GM21717 (cell line): Measurements from ENCODE around the gene SLK.

Source experiments
- ATAC-seq: cut with Tn5 transposase; IDR thresholded peaks from one replicate; pipeline ENCODE4 v1.9.1; 2021; ENCODE audit warnings: mild to moderate bottlenecking, moderate library complexity; ENCODE audit not compliant: unreplicated experiment

Gene SLK

DNA sequence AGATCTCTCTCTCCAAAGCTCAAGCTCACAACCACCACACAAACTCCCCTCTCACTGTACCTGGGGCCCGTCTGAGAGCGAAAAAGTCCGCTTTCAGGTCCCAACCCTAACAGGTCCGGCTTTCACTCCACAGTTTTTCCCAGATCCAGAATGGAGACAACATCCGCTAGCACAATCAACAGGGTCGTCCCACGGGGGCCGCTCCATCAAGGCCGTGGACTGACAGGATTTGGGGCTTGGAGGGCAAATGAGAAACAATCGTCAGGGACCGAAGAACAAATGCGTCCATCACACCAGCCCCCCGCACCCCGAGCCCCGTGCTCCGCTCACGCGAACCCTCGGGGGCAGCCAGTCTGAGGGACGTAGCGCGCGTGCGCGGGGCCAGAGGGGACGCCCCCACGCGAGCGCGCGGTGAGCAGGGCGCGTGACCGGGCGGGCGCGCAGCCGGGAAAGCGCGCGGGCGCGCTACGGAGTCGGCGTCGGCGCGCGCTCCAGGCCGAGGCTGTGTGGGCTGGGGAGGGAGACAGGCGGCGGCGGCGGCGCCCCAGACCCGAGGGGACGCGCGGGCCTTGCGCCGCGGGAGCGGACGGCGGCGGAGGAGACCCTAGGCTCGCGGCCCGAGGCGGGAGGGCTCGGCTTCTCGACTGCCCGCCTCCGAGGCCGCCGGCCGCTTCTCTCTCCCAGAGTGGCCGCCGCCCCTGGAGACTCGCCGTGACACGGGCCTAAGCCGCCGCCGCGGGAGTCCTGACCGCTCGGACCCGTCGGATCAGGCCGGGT, at the start of gene SLK:
SLK (plus strand) TSS at position 470 of the 777 bp plus-strand sequence. CDS start 606 bp downstream, outside the sequence.
- ATAC-seq, result peak; percentile 77

- peak; percentile 12 for ATAC-seq
These were observed 49.5 kb upstream of the SLK start for GRCh38 chr10:103917302-103918052.

DNA sequence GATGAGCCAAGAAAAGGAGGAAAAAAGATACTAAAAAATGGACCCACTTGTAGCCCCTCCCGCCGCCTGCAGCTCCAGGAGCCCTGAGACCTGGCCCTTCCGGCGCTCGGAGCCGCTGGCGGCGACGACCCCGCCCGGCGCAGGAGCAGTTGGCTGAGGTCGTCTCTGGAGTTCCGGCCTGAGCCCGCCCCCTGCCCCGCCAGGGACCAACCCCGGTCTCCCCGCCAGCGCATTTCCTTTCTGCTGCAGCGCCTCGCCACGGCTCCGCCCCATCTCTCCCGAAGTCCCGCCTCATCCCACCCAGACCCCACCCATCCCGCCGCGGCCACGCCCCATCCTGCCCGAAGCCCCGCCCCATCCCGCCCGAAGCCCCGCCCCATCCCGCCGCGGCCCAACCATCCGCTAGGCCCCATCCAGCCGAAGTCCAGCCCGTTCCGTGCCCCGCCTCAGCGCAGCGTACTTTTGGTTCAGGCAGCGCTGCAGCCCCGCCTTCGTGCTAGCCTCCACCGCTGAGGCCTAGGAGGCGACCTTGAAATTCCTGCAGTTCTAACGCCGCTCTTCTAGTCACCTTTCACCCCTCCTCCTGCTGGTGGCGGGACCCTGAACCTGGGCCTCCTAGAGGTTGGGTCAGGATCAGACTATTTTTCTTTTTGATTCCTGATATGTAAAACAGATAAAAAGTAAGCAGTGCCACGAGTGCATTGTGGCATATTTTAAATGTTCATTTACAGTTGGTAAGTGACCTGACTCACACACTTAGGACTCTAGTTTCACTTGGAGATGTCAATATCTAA, 48.7 kb upstream of the SLK start, which contains the start of gene STN1:
STN1 (minus strand) TSS at position 132 of the 794 bp plus-strand sequence. CDS start 590 bp downstream, outside the sequence.
- peak; percentile 94 for ATAC-seq

- no peak for ATAC-seq
These were observed 47.3 kb upstream of the SLK start for GRCh38 chr10:103919648-103920025.

DNA sequence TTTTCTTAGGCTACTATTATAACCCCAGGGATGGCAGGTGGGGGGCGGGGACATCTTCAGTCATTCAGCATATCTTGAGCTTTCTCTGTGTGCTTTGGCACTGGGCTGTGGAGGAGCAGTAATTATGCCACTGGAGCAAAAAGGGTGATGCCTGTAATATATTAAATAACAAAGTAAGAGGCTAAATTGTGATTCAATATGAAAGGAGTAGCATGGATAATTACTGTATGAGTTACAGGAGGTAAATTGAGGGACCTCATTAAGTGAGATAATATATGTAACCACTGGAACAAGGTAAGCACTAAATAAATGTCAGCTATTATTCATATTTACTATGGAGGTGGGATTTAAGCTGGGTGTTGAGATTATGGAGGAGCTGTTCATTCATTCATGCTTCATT, 45.7 kb upstream of the SLK start:
- ATAC-seq, result no peak

DNA sequence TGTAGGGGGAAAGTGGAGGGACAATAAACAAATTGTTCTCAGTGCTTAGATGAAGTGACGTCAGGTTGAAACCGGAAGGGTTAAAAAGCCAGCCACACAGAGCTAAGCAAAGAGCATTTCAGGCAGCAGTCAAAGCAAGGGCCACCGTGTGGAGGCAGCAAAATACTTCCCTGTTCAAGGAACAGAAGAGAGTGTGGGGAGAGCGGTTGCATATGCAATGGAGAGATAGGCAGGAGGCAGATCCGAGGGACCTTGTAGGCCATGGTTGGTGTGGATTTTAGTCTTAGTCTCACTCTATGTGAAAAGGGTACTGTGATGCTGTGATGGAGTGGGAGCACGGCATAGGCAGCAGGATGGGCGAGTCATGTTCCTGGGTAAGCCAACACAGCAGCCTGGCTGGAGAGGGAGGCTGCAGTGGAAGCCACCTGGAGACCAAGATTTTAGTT, 45.2 kb upstream of the SLK start:
- no peak for ATAC-seq

DNA sequence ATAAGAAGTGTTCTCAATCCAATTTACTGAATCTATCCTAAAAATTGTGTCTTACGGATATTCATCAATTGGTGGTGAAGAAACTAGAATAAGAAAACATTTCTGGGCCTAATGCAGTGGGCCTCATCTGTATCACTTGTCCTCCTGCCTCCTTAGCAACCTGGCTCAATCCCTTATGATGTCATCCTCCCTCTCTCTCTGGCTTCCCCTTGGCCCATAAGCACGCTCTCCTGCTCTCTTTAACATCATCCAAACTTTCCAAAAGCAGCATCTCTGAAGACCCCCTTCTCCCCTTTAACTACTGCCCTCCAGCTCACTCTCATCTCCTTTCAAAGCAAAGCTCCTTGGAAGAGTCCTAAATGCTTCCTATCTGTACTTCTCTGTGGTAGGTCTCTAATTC, 44.3 kb upstream of the SLK start:
- ATAC-seq, result no peak

DNA sequence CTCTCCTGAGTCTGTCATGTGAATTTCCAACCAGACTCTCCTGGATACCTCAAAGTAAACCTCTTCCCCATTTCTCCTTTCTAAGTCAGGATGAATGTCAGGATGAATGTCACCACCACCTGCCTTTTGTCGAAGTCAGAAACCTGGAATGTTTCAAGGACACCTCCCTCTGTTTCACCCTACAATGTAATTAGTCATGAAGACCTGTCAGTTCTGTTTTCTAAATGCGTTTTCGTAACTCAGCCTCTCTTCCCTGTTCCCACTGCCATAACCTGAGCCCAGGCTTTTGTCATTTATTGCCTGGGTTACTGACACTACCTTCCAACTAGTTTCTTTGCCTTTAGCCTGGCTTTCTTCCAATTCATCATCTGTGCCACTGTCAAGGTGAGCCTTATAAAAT, 43.4 kb upstream of the SLK start:
- no peak for ATAC-seq

GRCh38 chr10:103925591-103925990, 41.3 kb upstream of the SLK start:
- ATAC-seq, result no peak

DNA sequence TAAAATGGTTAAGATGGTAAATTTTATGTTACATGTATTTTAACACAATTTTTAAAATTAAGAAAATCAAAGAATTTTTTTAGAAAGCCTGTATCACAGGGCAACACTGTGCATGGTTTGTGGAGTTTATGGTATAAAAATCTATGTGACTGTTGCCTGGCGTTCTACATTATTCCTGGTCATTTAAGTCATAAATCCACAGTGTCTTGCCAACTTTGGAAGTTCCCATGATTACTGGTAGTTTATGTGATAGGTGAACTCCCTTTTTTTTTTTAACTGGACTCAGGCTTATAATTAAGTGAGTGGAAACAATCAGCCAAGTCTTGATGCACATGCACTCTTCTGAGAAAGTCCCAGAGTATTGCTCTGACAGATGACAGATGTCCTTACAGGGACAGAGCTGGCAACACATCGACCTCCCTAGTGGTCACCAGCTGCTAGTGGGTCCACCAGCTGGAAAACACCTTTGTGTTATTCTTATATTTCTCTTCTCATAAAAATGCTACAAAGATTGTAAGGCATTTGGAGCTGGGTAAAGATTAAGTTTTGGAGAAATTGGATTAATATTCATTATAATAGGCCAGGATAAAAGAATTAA, 40.1 kb upstream of the SLK start:
- ATAC-seq, result no peak

GRCh38 chr10:103928784-103929183, 38.2 kb upstream of the SLK start:
- ATAC-seq, result no peak

GRCh38 chr10:103929381-103929921, 37.5 kb upstream of the SLK start:
- no peak for ATAC-seq

DNA sequence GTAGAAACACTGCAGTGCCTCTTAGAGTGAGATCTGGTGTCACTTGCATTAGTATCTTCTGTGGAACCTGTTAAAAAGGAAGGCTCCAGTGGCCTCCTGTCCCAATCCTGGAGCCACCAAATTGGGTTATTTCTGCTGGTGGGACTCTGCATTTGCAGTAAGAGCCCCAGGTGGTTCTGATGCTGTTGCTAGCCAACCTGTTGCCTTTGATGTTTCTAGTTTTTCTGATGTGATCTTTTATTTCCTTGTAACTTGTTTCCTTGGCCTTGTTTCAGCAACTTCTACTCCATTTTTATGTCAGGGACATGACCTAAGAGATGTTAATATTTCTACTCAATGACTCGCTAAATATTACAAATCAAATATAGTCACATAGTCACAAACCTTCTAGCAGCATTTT, 36.5 kb upstream of the SLK start:
- ATAC-seq, result no peak

DNA sequence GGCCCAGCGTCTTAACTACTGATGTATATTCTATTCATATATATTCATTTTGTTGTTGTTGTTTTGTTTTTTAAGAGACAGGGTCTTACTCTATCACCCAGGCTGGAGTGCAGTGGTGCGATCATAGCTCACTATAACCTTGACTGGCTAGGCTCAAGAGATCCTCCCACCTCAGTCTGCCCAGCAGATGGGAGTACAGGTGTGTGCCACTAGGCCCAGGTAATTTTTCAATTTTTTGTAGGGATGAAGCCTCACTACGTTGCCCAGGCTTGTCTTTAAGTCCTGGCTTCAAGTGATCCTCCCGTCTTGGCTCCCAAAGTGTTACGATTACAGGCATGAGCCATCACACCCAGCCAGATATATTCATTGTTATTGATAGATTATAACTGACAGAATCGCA, 36.1 kb upstream of the SLK start:
- ATAC-seq, result no peak

GRCh38 chr10:103931603-103932002, 35.3 kb upstream of the SLK start:
- no peak for ATAC-seq

GRCh38 chr10:103932271-103932670, 34.7 kb upstream of the SLK start:
- no peak for ATAC-seq

DNA sequence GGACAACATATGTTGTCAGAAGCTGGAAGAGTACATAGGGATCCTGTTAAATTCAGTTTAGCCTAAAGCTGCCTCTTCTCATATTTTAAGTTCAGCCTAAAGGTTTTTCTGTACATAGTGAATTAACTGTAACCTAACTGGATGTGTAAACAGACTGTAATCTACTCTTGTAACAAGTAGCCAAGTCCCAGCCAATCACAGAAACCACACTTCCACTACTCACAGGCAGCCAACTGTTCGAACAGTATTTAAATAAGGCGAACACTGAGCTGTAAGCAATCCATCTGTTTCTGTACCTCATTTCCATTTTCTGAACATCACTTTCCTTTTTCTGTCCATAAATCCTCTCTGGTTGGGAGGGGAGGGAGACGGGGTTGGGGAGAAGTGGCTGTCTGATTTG, 34.0 kb upstream of the SLK start:
- ATAC-seq, result no peak

DNA sequence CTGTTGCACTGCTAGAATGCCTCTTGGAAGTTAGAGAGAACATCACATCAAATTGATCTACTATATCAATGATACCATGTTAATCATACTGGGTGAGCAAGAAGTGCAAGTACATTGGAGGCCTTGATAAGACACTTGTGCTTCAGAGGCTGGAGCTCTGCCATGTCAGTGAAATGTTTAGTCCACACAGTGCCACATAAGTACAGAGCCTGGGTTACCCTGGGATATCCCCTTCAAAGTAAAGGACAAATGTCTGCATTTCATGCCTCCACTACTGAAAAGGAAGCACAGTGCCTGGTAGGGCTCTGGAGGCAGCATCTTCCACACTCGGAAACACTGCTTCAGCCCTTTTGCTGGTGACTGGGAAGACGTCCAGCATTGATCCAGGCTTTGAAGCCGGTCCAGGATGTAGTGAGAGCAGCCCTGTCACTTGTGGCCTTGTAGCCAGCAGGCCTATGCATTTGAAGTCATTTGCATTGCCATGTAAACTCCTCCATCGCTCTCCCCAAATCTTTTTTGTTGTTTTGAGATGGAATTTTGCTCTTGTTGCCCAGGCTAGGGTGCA, 33.3 kb upstream of the SLK start:
- ATAC-seq, result no peak

- ATAC-seq, result no peak
These were observed 32.6 kb upstream of the SLK start for GRCh38 chr10:103934308-103934707.

DNA sequence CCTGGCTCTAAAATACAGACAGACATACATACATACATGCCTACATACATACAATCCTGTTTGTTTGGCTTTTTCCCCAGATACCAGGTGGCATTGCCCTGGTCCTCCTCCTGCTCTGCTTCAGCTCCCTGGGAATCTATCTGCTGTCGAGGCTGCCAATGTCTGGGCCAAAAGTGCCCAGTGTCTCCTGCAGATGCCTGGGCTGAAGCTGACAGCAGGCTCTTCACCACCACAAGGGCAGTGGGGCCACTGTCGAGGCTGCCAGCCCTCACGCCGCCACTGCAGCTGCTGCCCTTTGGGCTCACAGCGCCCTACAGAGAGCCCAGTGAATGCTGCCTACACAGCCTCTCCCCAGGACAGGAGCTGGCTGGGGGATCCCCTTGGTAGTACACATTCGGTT, 30.9 kb upstream of the SLK start:
- no peak for ATAC-seq
